ENCODE results near the gene PTCH2. TPM values are rescaled to one million over a fixed set of nuclear protein-coding genes. Genes with fewer than 3 reads are reported as not detected.

The PTCH2 gene
- total and polyA plus RNA-seq, 2 of the 13 experiments (the other 11 are each of a cell fraction or from before 2014, with no cell fraction given) = 0.60 to 1.5 TPM

DNA sequence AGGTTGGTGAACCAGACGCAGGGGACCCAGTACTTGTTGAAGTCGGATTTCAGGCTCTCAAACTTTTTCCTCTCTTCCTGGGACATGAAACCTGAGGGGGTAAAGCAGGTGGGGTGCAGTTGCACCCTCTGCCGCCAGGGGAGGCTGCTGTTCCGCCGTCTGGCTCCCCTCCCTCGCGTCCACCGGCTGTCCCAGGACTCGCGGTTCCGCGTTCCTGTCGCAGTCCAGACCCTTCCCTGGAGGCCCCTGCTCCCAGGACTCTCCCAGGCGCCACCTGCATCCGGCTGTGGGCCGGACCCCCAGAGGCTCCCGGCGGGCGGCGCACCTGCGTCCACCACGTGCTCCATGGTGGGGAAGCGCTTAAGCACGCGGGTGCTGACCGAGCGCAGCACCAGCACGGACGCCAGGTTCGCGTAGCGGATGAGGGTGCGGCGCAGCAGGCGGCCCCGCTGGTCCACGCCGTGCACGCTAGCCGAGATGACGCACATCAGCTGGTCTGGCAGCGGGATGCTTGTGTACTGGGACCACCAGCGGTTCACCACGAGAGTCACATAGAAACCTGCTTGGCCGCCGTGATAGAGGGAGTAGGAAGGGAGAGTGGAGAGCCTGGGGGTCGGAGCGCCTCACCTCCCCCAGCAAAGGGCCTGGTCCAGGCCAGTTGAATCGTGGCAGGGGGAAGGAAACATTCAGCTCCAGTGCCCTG is 56.8 kb downstream of the PTCH2 start (continued):
- no peak for TF ChIP-seq ZSCAN22 (CRISPR knock-in tag; IDR thresholded peaks at IDR 0.05)
- peak; percentile 44; the same call in 1 of the 2 replicates for TF ChIP-seq SPEN (CRISPR knock-in tag; IDR thresholded peaks at IDR 0.05; ENCODE audit: low read depth)
- 0 out of 2 replicates have a peak, but pooled peaks have one; percentile 48 for TF ChIP-seq ZNF33B (CRISPR knock-in tag; IDR thresholded peaks at IDR 0.05)
- no peak for TF ChIP-seq ZBTB10 (CRISPR knock-in tag; IDR thresholded peaks at IDR 0.05; ENCODE audit: borderline replicate concordance)
- 0 out of 2 replicates have a peak, but pooled peaks have one; percentile 46 for TF ChIP-seq ZNF468 (CRISPR knock-in tag; IDR thresholded peaks at IDR 0.05)
- peak; percentile 92 for TF ChIP-seq ZNF687 (CRISPR knock-in tag; IDR thresholded peaks at IDR 0.05)
- TF ChIP-seq ERF (CRISPR knock-in tag; IDR thresholded peaks at IDR 0.05) = peak; percentile 51; the same call in 1 of the 2 replicates
- no peak for TF ChIP-seq RFX1 (IDR thresholded peaks at IDR 0.05)
- TF ChIP-seq ZNF44 (CRISPR knock-in tag; IDR thresholded peaks at IDR 0.05) = 0 out of 2 replicates have a peak, but pooled peaks have one; percentile 62
- TF ChIP-seq EHMT2 (IDR thresholded peaks at IDR 0.05; ENCODE audit: borderline replicate concordance, low read depth, low read length) = no peak
- peak; percentile 84; the same call in 1 of the 2 replicates for TF ChIP-seq KDM2A (CRISPR knock-in tag; IDR thresholded peaks at IDR 0.05; ENCODE audit: borderline replicate concordance, low read depth)
- no peak; the same call in 1 of the 2 replicates for TF ChIP-seq YEATS4 (CRISPR knock-in tag; IDR thresholded peaks at IDR 0.05; ENCODE audit: borderline replicate concordance)
- no peak for TF ChIP-seq NCOR1 (IDR thresholded peaks at IDR 0.05; ENCODE audit: borderline replicate concordance, low read length)
- peak; percentile 91 for TF ChIP-seq CTCF (CRISPR knock-in tag; IDR thresholded peaks at IDR 0.05)
- no peak for TF ChIP-seq MED13 (CRISPR knock-in tag; IDR thresholded peaks at IDR 0.05)
- TF ChIP-seq RBM39 (IDR thresholded peaks at IDR 0.05; ENCODE audit: low read depth, low read length, poor library complexity, severe bottlenecking) = no peak
- peak; percentile 35; the same call in 1 of the 2 replicates for TF ChIP-seq HES4 (CRISPR knock-in tag; IDR thresholded peaks at IDR 0.05; ENCODE audit: borderline replicate concordance)
- TF ChIP-seq ZBTB7B (CRISPR knock-in tag; IDR thresholded peaks at IDR 0.05) = peak; percentile 68; the same call in 1 of the 2 replicates
- peak; percentile 73; the same call in 1 of the 2 replicates for TF ChIP-seq WIZ (CRISPR knock-in tag; IDR thresholded peaks at IDR 0.05)

Measured in HepG2 (cell line).